Measurements from ENCODE around the gene RRM2. TPM values are rescaled to one million over a fixed set of nuclear protein-coding genes. Genes with fewer than 3 reads are reported as not detected.

Gene RRM2
- polyA plus RNA-seq, 1 donor from 2014 or later: 0.57 TPM

- Histone ChIP-seq H3K27ac (ENCODE audit: low read length) (no peak overlapping the region), H3K9me3 (ENCODE audit: low read length) (no peaks in the 10 kb centered on the region), H3K4me3 (ENCODE audit: low read length) (no peak overlapping the region), H3K79me2 (replicated peaks; ENCODE audit: insufficient read depth, low read length) (no peaks in the 10 kb centered on the region), H3K9me2 (ENCODE audit: insufficient read depth, low read length) (no peaks in the 10 kb centered on the region), H3F3A (ENCODE audit: insufficient read depth, low read length, poor library complexity, severe bottlenecking) (no peaks in the 10 kb centered on the region), H3K36me3 (ENCODE audit: insufficient read depth, low read length) (no peaks in the 10 kb centered on the region), H3K4me2 (ENCODE audit: low read length) (no peak overlapping the region), H3K27me3 (ENCODE audit: insufficient read depth, low read depth, low read length) (no peaks in the 10 kb centered on the region), H2AFZ (ENCODE audit: low read depth, low read length) (no peak overlapping the region), H4K20me1 (ENCODE audit: insufficient read depth) (no peaks in the 10 kb centered on the region), H3K9ac (ENCODE audit: low read length) (no peak overlapping the region)
- TF ChIP-seq TAF1 (IDR thresholded peaks at IDR 0.05; ENCODE audit: low read depth): no peak
- no peak for TF ChIP-seq MXI1 (conservative IDR thresholded peaks at IDR 0.05; ENCODE audit: poor library complexity, severe bottlenecking)
- no peak for TF ChIP-seq EZH2 (IDR thresholded peaks at IDR 0.05; ENCODE audit: borderline replicate concordance, insufficient read depth, low read length, poor library complexity, severe bottlenecking)
- no peak for TF ChIP-seq REST (IDR thresholded peaks at IDR 0.05; ENCODE audit: borderline replicate concordance)
- TF ChIP-seq RAD21 (conservative IDR thresholded peaks at IDR 0.05): no peak
- TF ChIP-seq EP300 (conservative IDR thresholded peaks at IDR 0.05; ENCODE audit: poor library complexity, severe bottlenecking): no peak
- no peak for TF ChIP-seq POLR2AphosphoS5 (IDR thresholded peaks at IDR 0.05)
- TF ChIP-seq SMC3 (conservative IDR thresholded peaks at IDR 0.05; ENCODE audit: poor library complexity): no peak
- TF ChIP-seq CTCF (IDR thresholded peaks at IDR 0.05; ENCODE audit: poor library complexity, severe bottlenecking): no peak
These were observed 13.8 kb downstream of the RRM2 start for GRCh38 chr2:10136101-10136934.

- no peak overlapping the region for H3K27ac ChIP-seq (ENCODE audit: low read length)
- H3K9ac ChIP-seq (ENCODE audit: low read length): no peak overlapping the region
- no peak overlapping the region for H3K4me2 ChIP-seq (ENCODE audit: low read length)
- H3K9me3 ChIP-seq (ENCODE audit: low read length): no peaks in the 10 kb centered on the region
- H3F3A ChIP-seq (ENCODE audit: insufficient read depth, low read length, poor library complexity, severe bottlenecking): no peaks in the 10 kb centered on the region
- no peaks in the 10 kb centered on the region for H3K79me2 ChIP-seq (replicated peaks; ENCODE audit: insufficient read depth, low read length)
- no peaks in the 10 kb centered on the region for H3K36me3 ChIP-seq (ENCODE audit: insufficient read depth, low read length)
- no peaks in the 10 kb centered on the region for H4K20me1 ChIP-seq (ENCODE audit: insufficient read depth)
- no peaks in the 10 kb centered on the region for H3K9me2 ChIP-seq (ENCODE audit: insufficient read depth, low read length)
- TF ChIP-seq EP300 (conservative IDR thresholded peaks at IDR 0.05; ENCODE audit: poor library complexity, severe bottlenecking) (no peak), TAF1 (IDR thresholded peaks at IDR 0.05; ENCODE audit: low read depth) (no peak), EZH2 (IDR thresholded peaks at IDR 0.05; ENCODE audit: borderline replicate concordance, insufficient read depth, low read length, poor library complexity, severe bottlenecking) (no peak), POLR2AphosphoS5 (IDR thresholded peaks at IDR 0.05) (no peak), SMC3 (conservative IDR thresholded peaks at IDR 0.05; ENCODE audit: poor library complexity) (no peak), RAD21 (conservative IDR thresholded peaks at IDR 0.05) (no peak), REST (IDR thresholded peaks at IDR 0.05; ENCODE audit: borderline replicate concordance) (no peak), MXI1 (conservative IDR thresholded peaks at IDR 0.05; ENCODE audit: poor library complexity, severe bottlenecking) (no peak), CTCF (IDR thresholded peaks at IDR 0.05; ENCODE audit: poor library complexity, severe bottlenecking) (no peak)
- no peak overlapping the region for H2AFZ ChIP-seq (ENCODE audit: low read depth, low read length)
- H3K4me3 ChIP-seq (ENCODE audit: low read length): no peak overlapping the region
- no peaks in the 10 kb centered on the region for H3K27me3 ChIP-seq (ENCODE audit: insufficient read depth, low read depth, low read length)
These were observed 14.7 kb downstream of the RRM2 start for GRCh38 chr2:10137053-10137843.

All from neural cell (in vitro differentiated cells).